SK-N-MC (cell line): Measurements from ENCODE around the gene SIN3A.

ENCODE experiments used
- DNase-seq: peaks from one replicate; pipeline ENCODE4 v3.0.0-alpha.2; 2011; ENCODE audit warnings: low read depth, low spot score
- H3K27ac ChIP-seq: fragments of 200-600 bp; sonication (generic); 2 replicates; pipeline ENCODE4 v1.5.1; 2016; ENCODE audit warnings: mixed run types
- H3K36me3 ChIP-seq: fragments of 200-600 bp; sonication (generic); 2 replicates; pipeline ENCODE4 v1.6.1; 2017; ENCODE audit warnings: antibody characterized with exemption, low read length, mixed read lengths; ENCODE audit not compliant: insufficient read depth
- H3K4me3 ChIP-seq: fragments of 200-600 bp; sonication (generic); 2 replicates; pipeline ENCODE4 v1.5.1; 2016
- H3K9ac ChIP-seq: fragments of 200-600 bp; sonication (generic); 2 replicates; pipeline ENCODE4 v1.8.0; 2017; ENCODE audit warnings: mixed run types, mixed read lengths; ENCODE audit not compliant: insufficient read length
- H3K9me3 ChIP-seq: fragments of 200-600 bp; sonication (generic); 2 replicates; pipeline ENCODE4 v1.6.1; 2017; ENCODE audit warnings: low read depth, mild to moderate bottlenecking, antibody characterized with exemption, low read length, moderate library complexity, mixed read lengths
- EZH2 ChIP-seq: fragments of 200-600 bp; sonication (generic); IDR thresholded peaks from one replicate; pipeline ENCODE4 v1.6.1; 2017; ENCODE audit warnings: antibody characterized with exemption
- FOXP2 ChIP-seq: optimal IDR thresholded peaks from 2 replicates; pipeline ENCODE3; 2011; ENCODE audit warnings: mild to moderate bottlenecking, moderate library complexity; ENCODE audit not compliant: insufficient read depth; ENCODE audit errors: extremely low read length, control extremely low read depth
- POLR2AphosphoS5 ChIP-seq: IDR thresholded peaks from 2 replicates; pipeline ENCODE4 v1.6.1; 2012; ENCODE audit warnings: mild to moderate bottlenecking, low read depth, low read length, borderline replicate concordance

Gene SIN3A

GRCh38 chr15:75369897-75370581 lies 81.5 kb downstream of the SIN3A start:
- 0 out of 2 replicates have a peak overlapping the region, but pooled peaks have one; percentile 19 for H3K27ac ChIP-seq
- no peaks in the 10 kb centered on the region for H3K9me3 ChIP-seq
- H3K36me3 ChIP-seq = peaks cover 54% of the 10 kb centered on the region
- H3K9ac ChIP-seq = no peak overlapping the region
- no peak overlapping the region for H3K4me3 ChIP-seq
- DNase-seq = no peak
- TF ChIP-seq POLR2AphosphoS5 (no peak), EZH2 (no peak), FOXP2 (no peak)

- Histone ChIP-seq H3K27ac (peak overlapping the region; percentile 93), H3K9ac (peak overlapping the region; percentile 97), H3K36me3 (peaks cover 46% of the 10 kb centered on the region), H3K4me3 (peak overlapping the region; percentile 99), H3K9me3 (no peaks in the 10 kb centered on the region)
- DNase-seq = no peak
- TF ChIP-seq POLR2AphosphoS5 (0 out of 2 replicates have a peak, but pooled peaks have one; percentile 2), FOXP2 (no peak)
Observed at GRCh38 chr15:75368689-75369239, 82.7 kb downstream of the SIN3A start.

- DNase-seq = peak; percentile 66
- peak within 1 kb of the TSS; percentile 97 for H3K9ac ChIP-seq
- peak within 1 kb of the TSS; percentile 99 for H3K4me3 ChIP-seq
- TF ChIP-seq FOXP2 = peak; percentile 13
- no peak for TF ChIP-seq EZH2
- peak; percentile 87 for TF ChIP-seq POLR2AphosphoS5
- peaks cover 45% of the 10 kb centered on the region for H3K36me3 ChIP-seq
- H3K27ac ChIP-seq = peak within 1 kb of the TSS; percentile 93
- H3K9me3 ChIP-seq = no peaks in the 10 kb centered on the region
Observed at GRCh38 chr15:75367913-75368688, 83.4 kb downstream of the SIN3A start, which contains the start of gene MAN2C1. Gene MAN2C1 (minus strand): TSS chr15:75368607. CDS start chr15:75368583, 24 bp downstream.

GRCh38 chr15:75367406-75367912 lies 84.0 kb downstream of the SIN3A start:
- TF ChIP-seq EZH2 = no peak
- TF ChIP-seq POLR2AphosphoS5 = no peak
- TF ChIP-seq FOXP2 = no peak
- Histone ChIP-seq H3K36me3 (peaks cover 38% of the 10 kb centered on the region), H3K9me3 (no peaks in the 10 kb centered on the region), H3K27ac (no peak overlapping the region), H3K4me3 (peak overlapping the region; percentile 99), H3K9ac (no peak overlapping the region)
- no peak for DNase-seq

GRCh38 chr15:75367006-75367405 lies 84.5 kb downstream of the SIN3A start:
- H3K9ac ChIP-seq = no peak overlapping the region
- DNase-seq = no peak
- no peak overlapping the region for H3K27ac ChIP-seq
- H3K36me3 ChIP-seq = peaks cover 37% of the 10 kb centered on the region
- no peak overlapping the region for H3K4me3 ChIP-seq
- TF ChIP-seq EZH2 (no peak), FOXP2 (no peak), POLR2AphosphoS5 (no peak)
- H3K9me3 ChIP-seq = no peaks in the 10 kb centered on the region

GRCh38 chr15:75366163-75366562 lies 85.3 kb downstream of the SIN3A start:
- no peak for DNase-seq
- H3K9me3 ChIP-seq = no peaks in the 10 kb centered on the region
- H3K4me3 ChIP-seq = no peak overlapping the region
- no peak overlapping the region for H3K27ac ChIP-seq
- H3K36me3 ChIP-seq = peaks cover 29% of the 10 kb centered on the region
- TF ChIP-seq EZH2 (no peak), FOXP2 (no peak), POLR2AphosphoS5 (no peak)
- H3K9ac ChIP-seq = no peak overlapping the region

- Histone ChIP-seq H3K36me3 (peaks cover 22% of the 10 kb centered on the region; the same call in 1 of the 2 replicates), H3K27ac (no peak overlapping the region), H3K9ac (no peak overlapping the region), H3K9me3 (no peaks in the 10 kb centered on the region), H3K4me3 (no peak overlapping the region)
- no peak for DNase-seq
- TF ChIP-seq FOXP2 = no peak
- no peak for TF ChIP-seq EZH2
- no peak for TF ChIP-seq POLR2AphosphoS5
Observed at GRCh38 chr15:75364881-75365280, 86.6 kb downstream of the SIN3A start.

GRCh38 chr15:75363786-75364185 lies 87.7 kb downstream of the SIN3A start:
- Histone ChIP-seq H3K9ac (no peak overlapping the region), H3K4me3 (no peak overlapping the region), H3K27ac (no peak overlapping the region), H3K36me3 (peaks cover 22% of the 10 kb centered on the region; the same call in 1 of the 2 replicates), H3K9me3 (no peaks in the 10 kb centered on the region)
- no peak for TF ChIP-seq POLR2AphosphoS5
- TF ChIP-seq FOXP2 = no peak
- TF ChIP-seq EZH2 = no peak
- no peak for DNase-seq
